Astrocyte (in vitro differentiated cells and primary cell): ENCODE data around the gene ANKRD11.

Experiments
- CTCF ChIP-seq: IDR thresholded peaks from 2 replicates; pipeline ENCODE4 v1.5.1; 2011; ENCODE audit warnings: low read depth, mild to moderate bottlenecking, inconsistent platforms, low read length, moderate library complexity; ENCODE audit not compliant: insufficient read depth
- EZH2 ChIP-seq: IDR thresholded peaks from 2 replicates; pipeline ENCODE4 v1.6.1; 2012; ENCODE audit warnings: mild to moderate bottlenecking, low read length, inconsistent platforms; ENCODE audit not compliant: insufficient read depth

- TF ChIP-seq CTCF (no peak), EZH2 (no peak)
These were observed 35.2 kb downstream of the ANKRD11 start for GRCh38 chr16:89455178-89455577.
